GM21515 (cell line): Measurements from ENCODE around the gene MX1.
"Not testable (repeated sequence)": the region's sequence is repeated elsewhere in the genome, so short reads cannot be mapped to it uniquely, and the experiment has no call there.

Experiments
- ATAC-seq: cut with Tn5 transposase; IDR thresholded peaks from one replicate; pipeline ENCODE4 v1.9.1; 2021; ENCODE audit not compliant: unreplicated experiment

MX1 gene

GRCh38 chr21:41407541-41408460 lies 18.2 kb upstream of the MX1 start:
- ATAC-seq: no peak

- ATAC-seq: no peak
Measured at GRCh38 chr21:41410361-41410760, 15.7 kb upstream of the MX1 start.

GRCh38 chr21:41410767-41411448 lies 15.1 kb upstream of the MX1 start:
- ATAC-seq: no peak

- ATAC-seq: no peak
Measured at GRCh38 chr21:41411449-41412089, 14.5 kb upstream of the MX1 start.

- ATAC-seq: not testable (repeated sequence)
Measured at GRCh38 chr21:41417505-41417904, 8.5 kb upstream of the MX1 start.

GRCh38 chr21:41418393-41418792 lies 7.6 kb upstream of the MX1 start:
- ATAC-seq: no peak

- no peak for ATAC-seq
Measured at GRCh38 chr21:41418956-41419680, 6.9 kb upstream of the MX1 start.

GRCh38 chr21:41419921-41420862 lies 5.8 kb upstream of the MX1 start:
- no peak for ATAC-seq

- ATAC-seq: not testable (repeated sequence)
Measured at GRCh38 chr21:41420998-41421397, 5.0 kb upstream of the MX1 start.

GRCh38 chr21:41422546-41423304 lies 3.3 kb upstream of the MX1 start:
- no peak for ATAC-seq

GRCh38 chr21:41423305-41423636 lies 2.8 kb upstream of the MX1 start:
- not testable (repeated sequence) for ATAC-seq

- ATAC-seq: no peak
Measured at GRCh38 chr21:41425588-41425953, 468 bp upstream of the MX1 start.

- peak; percentile 6 for ATAC-seq
Measured at GRCh38 chr21:41426676-41427404, 801 bp downstream of the MX1 start.

- ATAC-seq: no peak
Measured at GRCh38 chr21:41427556-41427955, 1.5 kb downstream of the MX1 start.

- ATAC-seq: no peak
Measured at GRCh38 chr21:41428311-41428710, 2.3 kb downstream of the MX1 start.

GRCh38 chr21:41428847-41429246 lies 2.8 kb downstream of the MX1 start:
- no peak for ATAC-seq

- ATAC-seq: no peak
Measured at GRCh38 chr21:41429305-41429704, 3.3 kb downstream of the MX1 start.

- ATAC-seq: no peak
Measured at GRCh38 chr21:41429925-41430491, 4.0 kb downstream of the MX1 start.
